ENCODE results near the gene CCDC134.
A peak's percentile ranks its signal among the peaks of the same experiment; 100 is the strongest.

Gene CCDC134

GRCh38 chr22:41862160-41862529 is 61.7 kb downstream of the CCDC134 start:
- Histone ChIP-seq H3K36me3 (ENCODE audit: control insufficient read depth in 2 of 2, insufficient read depth in 1 of 2, low read length in 2 of 2) (peaks cover 6 to 7% of the 10 kb centered on the region in 2 experiments; a peak in 2 of 3 replicates), H3K27ac (ENCODE audit: extremely low read depth, low read depth, low read length) (peak overlapping the region; percentile 55), H3K9me3 (ENCODE audit: control insufficient read depth, insufficient read depth, low read depth, low read length) (no peaks in the 10 kb centered on the region), H3K4me1 (ENCODE audit: control insufficient read depth, insufficient read depth, low read length) (peaks cover 15% of the 10 kb centered on the region), H3K4me3 (ENCODE audit: low read depth, low read length) (no peak overlapping the region)
- TF ChIP-seq ZNF768 (tag by site-specific recombination; IDR thresholded peaks at IDR 0.05) (no peak), GLIS1 (tag by site-specific recombination; IDR thresholded peaks at IDR 0.05) (peak; percentile 77), SP7 (tag by site-specific recombination; IDR thresholded peaks at IDR 0.05) (peak; percentile 95), ZFP37 (tag by site-specific recombination; IDR thresholded peaks at IDR 0.05) (no peak), ZNF449 (tag by site-specific recombination; IDR thresholded peaks at IDR 0.05) (no peak), ZNF214 (tag by site-specific recombination; IDR thresholded peaks at IDR 0.05; ENCODE audit: borderline replicate concordance) (no peak), ZNF645 (tag by site-specific recombination; IDR thresholded peaks at IDR 0.05) (no peak), ZNF571 (tag by site-specific recombination; IDR thresholded peaks at IDR 0.05) (no peak), ZBTB20 (tag by site-specific recombination; IDR thresholded peaks at IDR 0.05) (peak; percentile 94)
- POLR2A ChIA-PET, result interaction anchor here (0.6 to 0.9 kb wide), 3 partner anchors 61 to 85 kb away, joined by 3 to 4 read pairs (median 3); partner anchors contain the start of genes CCDC134 and CENPM
- CTCF ChIA-PET, result interaction anchor here (0.6 to 2.8 kb wide), 7 partner anchors 20 to 165 kb away, joined by 3 to 22 read pairs (median 5); no protein-coding TSS in a partner anchor

- Histone ChIP-seq H3K9me3 (ENCODE audit: control insufficient read depth, insufficient read depth, low read depth, low read length) (no peaks in the 10 kb centered on the region), H3K4me1 (ENCODE audit: control insufficient read depth, insufficient read depth, low read length) (peaks cover 15% of the 10 kb centered on the region), H3K4me3 (ENCODE audit: low read depth, low read length) (no peak overlapping the region), H3K36me3 (ENCODE audit: control insufficient read depth in 2 of 2, insufficient read depth in 1 of 2, low read length in 2 of 2) (peaks cover 8 to 12% of the 10 kb centered on the region in 2 experiments), H3K27ac (ENCODE audit: extremely low read depth, low read depth, low read length) (peak overlapping the region; percentile 55)
- POLR2A ChIA-PET, result interaction anchor here (0.6 to 0.9 kb wide), 3 partner anchors 62 to 84 kb away, joined by 3 to 5 read pairs (median 4); partner anchors contain the start of genes CCDC134 and CENPM
- CTCF ChIA-PET, result interaction anchor here (0.6 to 2.8 kb wide), 8 partner anchors 20 to 165 kb away, joined by 3 to 22 read pairs (median 5); no protein-coding TSS in a partner anchor
- TF ChIP-seq ZNF18 (tag by site-specific recombination; IDR thresholded peaks at IDR 0.05) (no peak), ZNF843 (tag by site-specific recombination; IDR thresholded peaks at IDR 0.05) (no peak), ZNF16 (tag by site-specific recombination; IDR thresholded peaks at IDR 0.05; ENCODE audit: low read depth) (no peak), ZBTB20 (tag by site-specific recombination; IDR thresholded peaks at IDR 0.05) (peak; percentile 69), BCL6B (tag by site-specific recombination; IDR thresholded peaks at IDR 0.05) (no peak), ZFHX2 (tag by site-specific recombination; conservative IDR thresholded peaks at IDR 0.05) (peak; percentile 92), ZNF202 (tag by site-specific recombination; IDR thresholded peaks at IDR 0.05; ENCODE audit: borderline replicate concordance) (no peak), ZNF610 (tag by site-specific recombination; IDR thresholded peaks at IDR 0.05; ENCODE audit: borderline replicate concordance) (no peak), ZBTB6 (tag by site-specific recombination; IDR thresholded peaks at IDR 0.05) (no peak), EGR2 (tag by site-specific recombination; IDR thresholded peaks at IDR 0.05; ENCODE audit: low read depth) (peak; percentile 97)
Observed at GRCh38 chr22:41862530-41863266, 62.2 kb downstream of the CCDC134 start.

Data from HEK293 (cell line).